Astrocyte (in vitro differentiated cells and primary cell): ENCODE data around the gene MAGI3. TPM values are rescaled to one million over a fixed set of nuclear protein-coding genes. Genes with fewer than 3 reads are reported as not detected.

ENCODE experiments used
- DNase-seq: peaks from one replicate; pipeline ENCODE4 v3.0.0-alpha.2; 2010; ENCODE audit warnings: low read depth
- FAIRE-seq: peaks from 2 replicates; lab custom pipeline; 2011; peaks lifted over from hg19 to GRCh38; lab: Jason Lieb, UNC
- H2AFZ ChIP-seq: 2 replicates; pipeline ENCODE4 v1.6.0; 2012; ENCODE audit warnings: low read depth, low read length, inconsistent platforms
- H3K27ac ChIP-seq: 2 replicates; pipeline ENCODE4 v1.5.1; 2011; ENCODE audit warnings: low read depth, low read length, inconsistent platforms
- H3K27me3 ChIP-seq: 2 replicates; pipeline ENCODE4 v1.6.0; 2011; ENCODE audit warnings: low read length, inconsistent platforms; ENCODE audit not compliant: insufficient read depth
- H3K36me3 ChIP-seq: 2 replicates; pipeline ENCODE4 v1.5.1; 2011; ENCODE audit warnings: low read length, inconsistent platforms; ENCODE audit not compliant: insufficient read depth
- H3K4me1 ChIP-seq: 2 replicates; pipeline ENCODE4 v1.5.1; 2011; ENCODE audit warnings: low read length, inconsistent platforms; ENCODE audit not compliant: insufficient read depth
- H3K4me2 ChIP-seq: 2 replicates; pipeline ENCODE4 v1.6.0; 2012; ENCODE audit warnings: low read length, inconsistent platforms
- H3K4me3 ChIP-seq: 2 replicates; pipeline ENCODE4 v1.5.1; 2011; ENCODE audit warnings: low read depth, mild to moderate bottlenecking, low read length, inconsistent platforms; ENCODE audit not compliant: insufficient read depth
- H3K79me2 ChIP-seq: 2 replicates; pipeline ENCODE4 v1.6.0; 2012; ENCODE audit warnings: mild to moderate bottlenecking, low read length, inconsistent platforms; ENCODE audit not compliant: insufficient read depth
- H3K9ac ChIP-seq: 2 replicates; pipeline ENCODE4 v1.6.0; 2012; ENCODE audit warnings: mild to moderate bottlenecking, low read length, inconsistent platforms
- H3K9me3 ChIP-seq: 2 replicates; pipeline ENCODE4 v1.5.1; 2012; ENCODE audit warnings: low read depth, mild to moderate bottlenecking, low read length, inconsistent platforms; ENCODE audit not compliant: insufficient read depth
- H4K20me1 ChIP-seq: 2 replicates; pipeline ENCODE4 v1.6.0; 2012; ENCODE audit warnings: low read length, inconsistent platforms; ENCODE audit not compliant: insufficient read depth
- H3K27ac Mint-ChIP-seq: one replicate; pipeline ENCODE4 v1.8.0; 2021; ENCODE audit warnings: mild to moderate bottlenecking, mixed read lengths; ENCODE audit not compliant: unreplicated experiment
- H3K27me3 Mint-ChIP-seq: one replicate; pipeline ENCODE4 v1.8.0; 2021; ENCODE audit warnings: low read depth, mixed read lengths; ENCODE audit not compliant: unreplicated experiment
- H3K36me3 Mint-ChIP-seq: one replicate; pipeline ENCODE4 v1.8.0; 2021; ENCODE audit warnings: low read depth, mixed read lengths; ENCODE audit not compliant: unreplicated experiment
- H3K4me1 Mint-ChIP-seq: one replicate; pipeline ENCODE4 v1.8.0; 2021; ENCODE audit warnings: low read depth, mixed read lengths; ENCODE audit not compliant: unreplicated experiment
- H3K4me3 Mint-ChIP-seq: one replicate; pipeline ENCODE4 v1.8.0; 2021; ENCODE audit warnings: mild to moderate bottlenecking, moderate library complexity, mixed read lengths; ENCODE audit not compliant: unreplicated experiment
- H3K9me3 Mint-ChIP-seq: one replicate; pipeline ENCODE4 v1.8.0; 2021; ENCODE audit warnings: mild to moderate bottlenecking, mixed read lengths; ENCODE audit not compliant: unreplicated experiment
- CTCF ChIP-seq: IDR thresholded peaks from 2 replicates; pipeline ENCODE4 v1.5.1; 2011; ENCODE audit warnings: low read depth, mild to moderate bottlenecking, inconsistent platforms, low read length, moderate library complexity; ENCODE audit not compliant: insufficient read depth
- EZH2 ChIP-seq: IDR thresholded peaks from 2 replicates; pipeline ENCODE4 v1.6.1; 2012; ENCODE audit warnings: mild to moderate bottlenecking, low read length, inconsistent platforms; ENCODE audit not compliant: insufficient read depth
- total RNA-seq: library from RNA; stranded (reverse); gene quantifications from 2 replicates; pipeline ENCODE4 v1.2.1, GENCODE V29; 2021

Gene MAGI3
- total RNA-seq, 1 donor from 2014 or later: 16.5 TPM

GRCh38 chr1:113654883-113655282, 264.6 kb downstream of the MAGI3 start:
- H3K79me2 ChIP-seq: no peaks in the 10 kb centered on the region
- no peak for DNase-seq

GRCh38 chr1:113657126-113657525, 266.8 kb downstream of the MAGI3 start:
- FAIRE-seq (no peak), DNase-seq (no peak)
- H3K4me1 Mint-ChIP-seq: peaks cover 13% of the 10 kb centered on the region
- no peak overlapping the region for H2AFZ ChIP-seq
- no peaks in the 10 kb centered on the region for H3K27me3 Mint-ChIP-seq
- no peaks in the 10 kb centered on the region for H3K36me3 ChIP-seq
- H3K27me3 ChIP-seq: no peaks in the 10 kb centered on the region
- H3K9me3 ChIP-seq: no peaks in the 10 kb centered on the region
- no peaks in the 10 kb centered on the region for H4K20me1 ChIP-seq
- peaks cover 3% of the 10 kb centered on the region for H3K4me1 ChIP-seq
- no peak overlapping the region for H3K4me3 Mint-ChIP-seq
- H3K79me2 ChIP-seq: no peaks in the 10 kb centered on the region
- no peak overlapping the region for H3K9ac ChIP-seq
- H3K27ac ChIP-seq: no peak overlapping the region
- no peak overlapping the region for H3K4me2 ChIP-seq
- TF ChIP-seq EZH2: no peak
- no peak for TF ChIP-seq CTCF
- peak overlapping the region; percentile 10 for H3K27ac Mint-ChIP-seq
- H3K9me3 Mint-ChIP-seq: no peaks in the 10 kb centered on the region
- H3K4me3 ChIP-seq: no peak overlapping the region
- peaks cover 6% of the 10 kb centered on the region for H3K36me3 Mint-ChIP-seq

More at GRCh38 chr1:113654883-113655282, 264.6 kb downstream of the MAGI3 start:
- H3K27me3 ChIP-seq: no peaks in the 10 kb centered on the region
- Mint-ChIP-seq H3K27me3 (no peaks in the 10 kb centered on the region), H3K36me3 (peaks cover 4% of the 10 kb centered on the region), H3K27ac (no peak overlapping the region), H3K4me1 (peaks cover 8% of the 10 kb centered on the region), H3K9me3 (no peaks in the 10 kb centered on the region), H3K4me3 (no peak overlapping the region)
- no peaks in the 10 kb centered on the region for H3K9me3 ChIP-seq
- peaks cover 3% of the 10 kb centered on the region for H3K4me1 ChIP-seq
- no peak for FAIRE-seq
- no peaks in the 10 kb centered on the region for H4K20me1 ChIP-seq
- H2AFZ ChIP-seq: no peak overlapping the region
- no peak overlapping the region for H3K27ac ChIP-seq
- no peak overlapping the region for H3K4me2 ChIP-seq
- H3K36me3 ChIP-seq: no peaks in the 10 kb centered on the region
- TF ChIP-seq EZH2: no peak
- no peak for TF ChIP-seq CTCF
- H3K9ac ChIP-seq: no peak overlapping the region
- H3K4me3 ChIP-seq: no peak overlapping the region

GRCh38 chr1:113657556-113658063, 267.3 kb downstream of the MAGI3 start:
- no peak overlapping the region for H3K4me2 ChIP-seq
- H3K4me3 ChIP-seq: no peak overlapping the region
- H3K27me3 ChIP-seq: no peaks in the 10 kb centered on the region
- no peaks in the 10 kb centered on the region for H3K9me3 Mint-ChIP-seq
- H3K4me1 Mint-ChIP-seq: peaks cover 11% of the 10 kb centered on the region
- H3K27ac ChIP-seq: no peak overlapping the region
- no peaks in the 10 kb centered on the region for H3K27me3 Mint-ChIP-seq
- H3K9ac ChIP-seq: no peak overlapping the region
- DNase-seq (no peak), FAIRE-seq (no peak)
- H3K27ac Mint-ChIP-seq: peak overlapping the region; percentile 10
- H3K4me3 Mint-ChIP-seq: no peak overlapping the region
- no peak overlapping the region for H2AFZ ChIP-seq
- H3K9me3 ChIP-seq: no peaks in the 10 kb centered on the region
- H3K4me1 ChIP-seq: peaks cover 3% of the 10 kb centered on the region
- TF ChIP-seq EZH2 (no peak), CTCF (no peak)
- no peaks in the 10 kb centered on the region for H3K79me2 ChIP-seq
- peaks cover 6% of the 10 kb centered on the region for H3K36me3 Mint-ChIP-seq
- no peaks in the 10 kb centered on the region for H4K20me1 ChIP-seq
- no peaks in the 10 kb centered on the region for H3K36me3 ChIP-seq
